ENCODE data around the gene EPHA8. TPM values are rescaled to one million over a fixed set of nuclear protein-coding genes. Genes with fewer than 3 reads are reported as not detected.

Gene EPHA8
- total RNA-seq, 1 donor from 2014 or later: 0.24 TPM

GRCh38 chr1:22529901-22530621 is 33.2 kb upstream of the EPHA8 start:
- Mint-ChIP-seq H3K27ac (no peak overlapping the region), H3K9me3 (ENCODE audit: low read depth) (no peaks in the 10 kb centered on the region), H3K4me1 (ENCODE audit: low read depth) (peaks cover 4% of the 10 kb centered on the region), H3K27me3 (no peaks in the 10 kb centered on the region), H3K36me3 (ENCODE audit: insufficient read depth) (peaks cover 14% of the 10 kb centered on the region), H3K4me3 (ENCODE audit: low read depth) (no peak overlapping the region)
- TF ChIP-seq, protein P1, sequence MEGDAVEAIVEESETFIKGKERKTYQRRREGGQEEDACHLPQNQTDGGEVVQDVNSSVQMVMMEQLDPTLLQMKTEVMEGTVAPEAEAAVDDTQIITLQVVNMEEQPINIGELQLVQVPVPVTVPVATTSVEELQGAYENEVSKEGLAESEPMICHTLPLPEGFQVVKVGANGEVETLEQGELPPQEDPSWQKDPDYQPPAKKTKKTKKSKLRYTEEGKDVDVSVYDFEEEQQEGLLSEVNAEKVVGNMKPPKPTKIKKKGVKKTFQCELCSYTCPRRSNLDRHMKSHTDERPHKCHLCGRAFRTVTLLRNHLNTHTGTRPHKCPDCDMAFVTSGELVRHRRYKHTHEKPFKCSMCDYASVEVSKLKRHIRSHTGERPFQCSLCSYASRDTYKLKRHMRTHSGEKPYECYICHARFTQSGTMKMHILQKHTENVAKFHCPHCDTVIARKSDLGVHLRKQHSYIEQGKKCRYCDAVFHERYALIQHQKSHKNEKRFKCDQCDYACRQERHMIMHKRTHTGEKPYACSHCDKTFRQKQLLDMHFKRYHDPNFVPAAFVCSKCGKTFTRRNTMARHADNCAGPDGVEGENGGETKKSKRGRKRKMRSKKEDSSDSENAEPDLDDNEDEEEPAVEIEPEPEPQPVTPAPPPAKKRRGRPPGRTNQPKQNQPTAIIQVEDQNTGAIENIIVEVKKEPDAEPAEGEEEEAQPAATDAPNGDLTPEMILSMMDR (IDR thresholded peaks at IDR 0.05; ENCODE audit: unreplicated experiment): no peak
- no peak for DNase-seq (ENCODE audit: low spot score, unreplicated experiment)

DNA sequence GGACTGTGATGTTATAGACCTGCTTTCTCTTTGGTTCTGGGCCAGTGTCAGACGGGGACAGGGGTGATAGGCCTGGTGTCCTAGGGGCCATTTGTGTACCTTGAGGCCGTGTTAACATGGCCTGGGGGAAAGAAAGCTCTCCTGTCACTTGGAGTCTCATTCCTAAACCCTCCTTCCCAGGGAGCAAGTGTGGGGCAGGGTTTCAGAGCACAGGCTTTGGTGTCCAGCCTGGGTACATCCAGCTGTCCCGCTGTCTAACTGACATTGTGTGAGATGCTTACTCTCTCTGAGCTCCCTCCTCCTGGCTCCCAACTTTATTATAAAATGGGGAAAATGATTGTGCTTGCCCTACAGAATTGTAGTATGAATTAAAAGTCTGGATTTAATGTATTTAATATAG is 32.6 kb upstream of the EPHA8 start:
- H3K27me3 Mint-ChIP-seq: no peaks in the 10 kb centered on the region
- no peak for DNase-seq (ENCODE audit: low spot score, unreplicated experiment)
- H3K4me3 Mint-ChIP-seq (ENCODE audit: low read depth): no peak overlapping the region
- H3K4me1 Mint-ChIP-seq (ENCODE audit: low read depth): peaks cover 4% of the 10 kb centered on the region
- peaks cover 11% of the 10 kb centered on the region for H3K36me3 Mint-ChIP-seq (ENCODE audit: insufficient read depth)
- H3K27ac Mint-ChIP-seq: no peak overlapping the region
- TF ChIP-seq, protein P1 (IDR thresholded peaks at IDR 0.05; ENCODE audit: unreplicated experiment): no peak
- H3K9me3 Mint-ChIP-seq (ENCODE audit: low read depth): no peaks in the 10 kb centered on the region

DNA sequence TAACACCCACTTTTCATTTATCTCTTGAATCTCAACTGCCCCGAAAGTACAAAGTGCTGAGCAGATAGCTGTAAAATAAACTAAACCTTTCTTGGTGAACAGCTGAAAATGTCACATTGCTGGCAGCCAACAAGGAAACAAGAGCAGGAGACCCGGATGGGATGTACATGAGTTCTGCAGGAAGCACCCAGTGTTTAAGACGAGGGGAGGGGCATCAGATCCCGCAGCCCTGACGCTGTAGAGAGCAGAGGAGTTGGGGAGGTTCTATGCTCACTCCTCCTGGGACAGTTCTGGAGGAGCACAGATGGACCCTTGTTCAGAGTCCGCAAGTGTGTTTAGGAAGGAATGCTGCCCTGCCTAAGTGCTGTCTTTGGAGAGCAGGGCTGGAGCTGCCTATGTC is 32.0 kb upstream of the EPHA8 start:
- TF ChIP-seq, protein P1 (IDR thresholded peaks at IDR 0.05; ENCODE audit: unreplicated experiment): no peak
- no peak overlapping the region for H3K4me3 Mint-ChIP-seq (ENCODE audit: low read depth)
- DNase-seq (ENCODE audit: low spot score, unreplicated experiment): no peak
- no peak overlapping the region for H3K27ac Mint-ChIP-seq
- H3K27me3 Mint-ChIP-seq: no peaks in the 10 kb centered on the region
- H3K4me1 Mint-ChIP-seq (ENCODE audit: low read depth): peaks cover 4% of the 10 kb centered on the region
- no peaks in the 10 kb centered on the region for H3K9me3 Mint-ChIP-seq (ENCODE audit: low read depth)
- H3K36me3 Mint-ChIP-seq (ENCODE audit: insufficient read depth): peaks cover 11% of the 10 kb centered on the region

GRCh38 chr1:22533244-22533895 is 29.9 kb upstream of the EPHA8 start:
- peaks cover 4% of the 10 kb centered on the region for H3K4me1 Mint-ChIP-seq (ENCODE audit: low read depth)
- TF ChIP-seq, protein P1 (IDR thresholded peaks at IDR 0.05; ENCODE audit: unreplicated experiment): no peak
- H3K27ac Mint-ChIP-seq: peak overlapping the region; percentile 36
- H3K27me3 Mint-ChIP-seq: no peaks in the 10 kb centered on the region
- H3K9me3 Mint-ChIP-seq (ENCODE audit: low read depth): no peaks in the 10 kb centered on the region
- DNase-seq (ENCODE audit: low spot score, unreplicated experiment): no peak
- peaks cover 10% of the 10 kb centered on the region for H3K36me3 Mint-ChIP-seq (ENCODE audit: insufficient read depth)
- no peak overlapping the region for H3K4me3 Mint-ChIP-seq (ENCODE audit: low read depth)

DNA sequence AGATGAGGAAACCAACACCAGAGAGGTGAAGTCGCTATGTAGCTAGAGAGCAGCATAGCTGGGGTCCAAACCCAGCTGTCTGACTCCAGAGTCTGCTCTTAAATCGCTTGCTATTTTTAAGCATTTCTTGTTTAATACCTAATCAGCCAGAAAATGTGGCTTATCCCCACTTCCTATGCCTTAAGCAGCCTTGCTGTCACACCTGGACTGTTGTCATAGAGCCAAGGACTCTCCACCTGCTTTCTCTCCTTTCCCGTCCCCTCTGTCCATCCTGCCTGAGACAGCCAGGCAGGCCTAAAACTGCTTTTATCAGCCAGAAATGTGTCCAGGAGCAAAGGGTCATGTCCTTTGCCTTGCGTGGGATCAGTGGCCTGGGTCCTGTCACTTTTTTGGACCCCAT is 28.3 kb upstream of the EPHA8 start:
- H3K4me3 Mint-ChIP-seq (ENCODE audit: low read depth): no peak overlapping the region
- H3K36me3 Mint-ChIP-seq (ENCODE audit: insufficient read depth): peaks cover 7% of the 10 kb centered on the region
- H3K9me3 Mint-ChIP-seq (ENCODE audit: low read depth): no peaks in the 10 kb centered on the region
- TF ChIP-seq, protein P1 (IDR thresholded peaks at IDR 0.05; ENCODE audit: unreplicated experiment): no peak
- DNase-seq (ENCODE audit: low spot score, unreplicated experiment): no peak
- H3K4me1 Mint-ChIP-seq (ENCODE audit: low read depth): peaks cover 4% of the 10 kb centered on the region
- H3K27me3 Mint-ChIP-seq: no peaks in the 10 kb centered on the region
- no peak overlapping the region for H3K27ac Mint-ChIP-seq
